ENCODE results near the gene ASPG. TPM values are rescaled to one million over a fixed set of nuclear protein-coding genes. Genes with fewer than 3 reads are reported as not detected.
A peak's percentile ranks its signal among the peaks of the same experiment; 100 is the strongest.

ASPG gene
- total RNA-seq, 1 donor from 2014 or later, result 1.2 TPM

DNA sequence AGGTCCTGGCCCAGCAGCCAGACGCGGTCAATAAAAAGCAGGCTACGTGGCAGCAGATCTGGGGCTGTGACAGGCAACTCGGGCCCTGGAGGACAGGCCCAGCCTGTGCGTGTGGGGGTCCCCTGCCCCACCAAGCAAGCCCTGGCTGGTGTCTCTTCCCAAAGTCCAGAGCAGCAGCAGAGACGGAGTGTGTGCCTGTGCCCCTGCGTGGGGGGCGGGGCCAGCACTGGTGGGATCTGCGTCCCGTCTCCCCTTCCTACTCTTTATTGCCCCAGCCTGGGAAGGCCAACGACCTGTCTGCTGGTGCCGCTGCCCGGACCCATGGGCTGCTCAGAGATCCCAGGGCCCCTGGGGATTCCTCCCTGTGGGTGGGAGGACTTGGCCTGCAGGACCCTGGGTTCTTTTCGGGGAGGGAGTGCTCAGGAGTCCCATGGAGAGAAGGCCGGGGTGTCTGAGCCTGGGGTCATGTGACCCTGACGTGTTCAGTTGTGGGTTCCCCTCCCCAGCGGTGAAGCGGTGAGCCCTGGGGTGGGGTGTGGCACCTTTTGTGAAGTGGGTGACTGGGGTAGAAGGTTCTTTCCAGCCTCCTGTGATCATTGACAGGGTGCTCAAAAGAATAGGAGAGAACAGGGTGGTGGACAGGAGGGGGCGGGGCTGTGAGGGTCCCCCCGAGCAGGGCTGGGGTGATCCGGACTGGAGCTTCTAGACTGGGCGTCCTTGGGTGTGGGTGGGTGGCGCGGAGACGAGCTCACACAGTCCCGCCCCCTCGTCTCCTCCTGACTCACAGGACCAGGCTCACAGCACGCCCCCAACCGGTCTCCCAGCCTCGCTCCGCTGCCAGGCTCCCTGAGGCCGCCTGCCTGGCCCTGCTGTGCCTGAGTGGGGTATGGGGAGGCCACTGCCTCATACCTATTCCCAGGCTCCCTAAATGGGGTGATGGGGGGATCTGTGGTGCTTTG lies 22.4 kb downstream of the ASPG start:
- no peak overlapping the region for H3K9ac ChIP-seq
- H4K20me1 ChIP-seq (ENCODE audit: low read depth), result no peaks in the 10 kb centered on the region
- H3F3A ChIP-seq (ENCODE audit: low read depth), result no peaks in the 10 kb centered on the region
- no peak for TF ChIP-seq EZH2 (IDR thresholded peaks at IDR 0.05)
- TF ChIP-seq, protein P1, sequence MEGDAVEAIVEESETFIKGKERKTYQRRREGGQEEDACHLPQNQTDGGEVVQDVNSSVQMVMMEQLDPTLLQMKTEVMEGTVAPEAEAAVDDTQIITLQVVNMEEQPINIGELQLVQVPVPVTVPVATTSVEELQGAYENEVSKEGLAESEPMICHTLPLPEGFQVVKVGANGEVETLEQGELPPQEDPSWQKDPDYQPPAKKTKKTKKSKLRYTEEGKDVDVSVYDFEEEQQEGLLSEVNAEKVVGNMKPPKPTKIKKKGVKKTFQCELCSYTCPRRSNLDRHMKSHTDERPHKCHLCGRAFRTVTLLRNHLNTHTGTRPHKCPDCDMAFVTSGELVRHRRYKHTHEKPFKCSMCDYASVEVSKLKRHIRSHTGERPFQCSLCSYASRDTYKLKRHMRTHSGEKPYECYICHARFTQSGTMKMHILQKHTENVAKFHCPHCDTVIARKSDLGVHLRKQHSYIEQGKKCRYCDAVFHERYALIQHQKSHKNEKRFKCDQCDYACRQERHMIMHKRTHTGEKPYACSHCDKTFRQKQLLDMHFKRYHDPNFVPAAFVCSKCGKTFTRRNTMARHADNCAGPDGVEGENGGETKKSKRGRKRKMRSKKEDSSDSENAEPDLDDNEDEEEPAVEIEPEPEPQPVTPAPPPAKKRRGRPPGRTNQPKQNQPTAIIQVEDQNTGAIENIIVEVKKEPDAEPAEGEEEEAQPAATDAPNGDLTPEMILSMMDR (IDR thresholded peaks at IDR 0.05), result no peak
- no peak for TF ChIP-seq EZH2phosphoT487 (IDR thresholded peaks at IDR 0.05)
- peak overlapping the region; percentile 2 for H3K4me2 ChIP-seq
- no peaks in the 10 kb centered on the region for H3K79me2 ChIP-seq (ENCODE audit: low read depth)
- no peak overlapping the region for H3K4me3 ChIP-seq
- H3K4me3 Mint-ChIP-seq, result no peak overlapping the region
- DNase-seq (ENCODE audit: low spot score), result no peak
- no peaks in the 10 kb centered on the region for H3K36me3 ChIP-seq
- no peaks in the 10 kb centered on the region for H3K9me3 ChIP-seq (ENCODE audit: low read depth)
- peak overlapping the region; percentile 17 for H2AFZ ChIP-seq (replicated peaks)
- H3K27me3 Mint-ChIP-seq (ENCODE audit: insufficient read depth, low read depth), result peaks cover 6% of the 10 kb centered on the region
- H3K4me1 Mint-ChIP-seq, result peaks cover 17% of the 10 kb centered on the region
- H3K4me1 ChIP-seq, result peaks cover 18% of the 10 kb centered on the region
- no peaks in the 10 kb centered on the region for H3K36me3 Mint-ChIP-seq
- H3K9me3 Mint-ChIP-seq, result no peaks in the 10 kb centered on the region
- H3K27ac Mint-ChIP-seq, result no peak overlapping the region
- H3K27me3 ChIP-seq, result no peaks in the 10 kb centered on the region
- no peak overlapping the region for H3K27ac ChIP-seq

DNA sequence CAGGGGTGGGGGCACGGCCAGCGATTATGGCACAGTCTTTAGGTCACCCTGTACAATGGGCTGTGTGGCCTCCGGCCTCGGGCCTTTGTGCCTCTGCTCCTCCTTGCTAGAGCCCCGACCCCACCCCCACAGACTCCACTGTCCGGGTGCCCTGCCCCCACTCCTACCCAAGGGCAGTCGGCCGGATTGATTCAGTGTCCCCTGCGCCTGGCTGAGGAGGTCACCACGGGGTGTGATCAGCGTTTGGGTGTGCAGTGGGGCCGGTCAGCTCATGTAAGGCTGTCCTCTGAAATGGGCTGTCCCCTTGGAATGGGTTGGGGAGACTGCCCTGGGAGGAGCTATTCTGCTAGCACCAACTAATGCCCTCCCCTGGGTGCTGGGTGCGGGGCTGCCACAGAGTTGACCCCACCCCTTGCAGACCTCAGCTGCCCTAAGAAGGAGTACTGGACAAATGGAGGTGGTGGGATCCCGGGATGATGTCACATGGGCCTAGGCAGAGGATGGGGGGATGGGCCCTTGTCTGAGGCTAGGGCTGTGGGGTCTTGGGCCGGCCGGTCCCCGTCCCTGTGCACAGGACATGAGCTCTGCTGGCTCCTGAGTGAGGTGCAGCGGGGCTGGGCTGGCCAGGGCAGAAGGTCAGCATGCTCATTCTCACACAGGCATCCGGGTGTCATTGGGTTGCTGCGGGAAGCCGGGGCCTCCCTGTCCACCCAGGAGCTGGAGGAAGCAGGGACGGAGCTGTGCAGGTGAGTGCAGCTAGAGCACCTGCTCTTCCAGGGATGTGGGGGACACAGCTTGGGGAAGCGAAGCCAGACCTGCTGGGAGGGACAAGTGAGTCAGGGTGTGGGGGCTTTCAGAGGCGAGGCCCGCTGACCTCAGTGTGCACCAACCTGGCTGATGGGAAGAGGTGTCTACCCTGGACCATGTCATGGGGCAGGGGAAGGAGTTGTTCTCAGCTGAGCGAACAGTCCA lies 23.4 kb downstream of the ASPG start:
- H3K9ac ChIP-seq, result no peak overlapping the region
- peak overlapping the region; percentile 2 for H3K4me2 ChIP-seq
- no peak overlapping the region for H3K27ac ChIP-seq
- Mint-ChIP-seq H3K27ac (no peak overlapping the region), H3K36me3 (no peaks in the 10 kb centered on the region), H3K4me1 (peaks cover 17% of the 10 kb centered on the region), H3K9me3 (no peaks in the 10 kb centered on the region), H3K27me3 (ENCODE audit: insufficient read depth, low read depth) (peaks cover 7% of the 10 kb centered on the region), H3K4me3 (no peak overlapping the region)
- no peaks in the 10 kb centered on the region for H3K27me3 ChIP-seq
- TF ChIP-seq EZH2 (IDR thresholded peaks at IDR 0.05), result no peak
- TF ChIP-seq, protein P1 (IDR thresholded peaks at IDR 0.05), result no peak
- no peak for TF ChIP-seq EZH2phosphoT487 (IDR thresholded peaks at IDR 0.05)
- no peaks in the 10 kb centered on the region for H3K36me3 ChIP-seq
- no peaks in the 10 kb centered on the region for H3F3A ChIP-seq (ENCODE audit: low read depth)
- H3K4me1 ChIP-seq, result peaks cover 18% of the 10 kb centered on the region
- DNase-seq (ENCODE audit: low spot score), result peak; percentile 56
- H3K4me3 ChIP-seq, result no peak overlapping the region
- no peaks in the 10 kb centered on the region for H4K20me1 ChIP-seq (ENCODE audit: low read depth)
- H3K79me2 ChIP-seq (ENCODE audit: low read depth), result no peaks in the 10 kb centered on the region
- no peaks in the 10 kb centered on the region for H3K9me3 ChIP-seq (ENCODE audit: low read depth)
- no peak overlapping the region for H2AFZ ChIP-seq (replicated peaks)

DNA sequence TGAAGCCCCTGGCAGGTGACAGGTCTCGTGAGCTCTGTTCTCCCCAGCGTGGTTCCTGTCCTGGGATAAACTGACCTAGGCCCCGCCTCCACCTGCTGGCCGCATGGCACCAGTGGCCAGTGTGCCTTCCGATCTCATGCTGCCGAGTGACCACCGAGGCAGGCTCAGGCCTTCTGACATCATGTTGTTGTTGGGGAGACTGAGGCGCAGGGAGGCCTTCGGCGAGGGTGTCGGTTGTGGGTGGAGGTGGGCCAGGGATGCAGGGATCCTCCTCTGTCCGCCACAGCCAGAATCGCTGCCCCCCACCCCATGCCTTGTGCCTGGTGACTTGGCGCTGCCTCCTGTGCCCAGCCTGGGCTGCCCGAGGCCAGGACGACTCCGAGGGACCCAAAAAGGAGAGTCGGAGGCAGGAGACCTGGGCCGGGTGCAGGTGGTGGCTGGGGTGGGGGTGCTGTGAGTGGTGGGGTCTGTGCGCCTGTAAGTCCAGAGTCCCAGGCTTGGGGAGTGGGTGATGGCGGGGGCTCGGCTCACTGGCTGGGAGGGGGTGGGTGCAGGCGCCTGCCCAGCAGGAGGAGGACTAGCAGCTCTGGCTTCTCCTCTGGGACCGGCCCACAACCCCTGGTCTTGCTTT lies 24.3 kb downstream of the ASPG start:
- H3K4me3 ChIP-seq, result no peak overlapping the region
- no peaks in the 10 kb centered on the region for H4K20me1 ChIP-seq (ENCODE audit: low read depth)
- DNase-seq (ENCODE audit: low spot score), result no peak
- Mint-ChIP-seq H3K9me3 (no peaks in the 10 kb centered on the region), H3K27me3 (ENCODE audit: insufficient read depth, low read depth) (peaks cover 10% of the 10 kb centered on the region), H3K4me3 (no peak overlapping the region), H3K36me3 (no peaks in the 10 kb centered on the region), H3K4me1 (peaks cover 17% of the 10 kb centered on the region), H3K27ac (no peak overlapping the region)
- H3K4me2 ChIP-seq, result no peak overlapping the region
- H3K27me3 ChIP-seq, result peaks cover 8% of the 10 kb centered on the region
- no peaks in the 10 kb centered on the region for H3F3A ChIP-seq (ENCODE audit: low read depth)
- no peaks in the 10 kb centered on the region for H3K79me2 ChIP-seq (ENCODE audit: low read depth)
- no peaks in the 10 kb centered on the region for H3K9me3 ChIP-seq (ENCODE audit: low read depth)
- H3K27ac ChIP-seq, result no peak overlapping the region
- H3K36me3 ChIP-seq, result no peaks in the 10 kb centered on the region
- TF ChIP-seq EZH2phosphoT487 (IDR thresholded peaks at IDR 0.05), result no peak
- no peak for TF ChIP-seq EZH2 (IDR thresholded peaks at IDR 0.05)
- TF ChIP-seq, protein P1 (IDR thresholded peaks at IDR 0.05), result no peak
- H3K4me1 ChIP-seq, result peaks cover 18% of the 10 kb centered on the region
- H3K9ac ChIP-seq, result no peak overlapping the region
- no peak overlapping the region for H2AFZ ChIP-seq (replicated peaks)

Data from neural progenitor cell (in vitro differentiated cells).